ENCODE measurements around the gene VEZT. TPM values are rescaled to one million over a fixed set of nuclear protein-coding genes. Genes with fewer than 3 reads are reported as not detected.

VEZT gene
- polyA plus RNA-seq, 3 donors: 14.6 to 20.6 (median 16.7) TPM

- no peaks in the 10 kb centered on the region for H3K36me3 Mint-ChIP-seq
- Histone ChIP-seq H4K20me1 (ENCODE audit: insufficient read depth, low read length) (no peaks in the 10 kb centered on the region), H3K9ac (ENCODE audit: insufficient read depth, low read length, poor library complexity, severe bottlenecking) (no peak overlapping the region), H3K27me3 (ENCODE audit: control insufficient read depth in 2 of 2, insufficient read depth in 2 of 2, low read length in 2 of 2) (no peaks in the 10 kb centered on the region), H3K79me2 (ENCODE audit: insufficient read depth, low read length) (no peaks in the 10 kb centered on the region), H3K36me3 (replicated peaks in 1 of 2; ENCODE audit: control insufficient read depth in 1 of 2, insufficient read depth in 2 of 2, low read length in 2 of 2) (no peaks in the 10 kb centered on the region), H3K4me3 (replicated peaks in 1 of 3; ENCODE audit: low read depth in 2 of 3, low read length in 3 of 3) (no peak overlapping the region), H3K9me3 (replicated peaks in 1 of 2; ENCODE audit: control insufficient read depth in 1 of 2, insufficient read depth in 1 of 2, low read length in 2 of 2) (no peaks in the 10 kb centered on the region), H3K4me2 (replicated peaks; ENCODE audit: extremely low read depth, low read length, poor library complexity, severe bottlenecking) (no peak overlapping the region), H2AFZ (ENCODE audit: insufficient read depth, low read depth, low read length, poor library complexity, severe bottlenecking) (no peak overlapping the region), H3K4me1 (ENCODE audit: control insufficient read depth in 1 of 2, insufficient read depth in 2 of 2, low read length in 2 of 2) (no peaks in the 10 kb centered on the region), H3K27ac (ENCODE audit: low read depth in 1 of 2, low read length in 2 of 2) (no peak overlapping the region)
- H3K4me1 Mint-ChIP-seq: no peaks in the 10 kb centered on the region
- intact Hi-C loops (cut with micrococcal nuclease): no loop called here
- no peak overlapping the region for H3K4me3 Mint-ChIP-seq
- no peak overlapping the region for H3K27ac Mint-ChIP-seq
- H3K9me3 Mint-ChIP-seq: peaks cover 0 to 9% (median 1%) of the 10 kb centered on the region in 7 donors
- H3K27me3 Mint-ChIP-seq (ENCODE audit: low read depth in 3 of 3): peaks cover 3 to 9% (median 3%) of the 10 kb centered on the region in 3 donors
- no CpG with 5 or more reads among the region's 1 CpG for WGBS (ENCODE audit: insufficient coverage)
- no peak for TF ChIP-seq CTCF (IDR thresholded peaks at IDR 0.05)
- no peak for DNase-seq
Observed at GRCh38 chr12:95342008-95342407, 124.4 kb downstream of the VEZT start.

- Histone ChIP-seq H3K27me3 (ENCODE audit: control insufficient read depth in 2 of 2, insufficient read depth in 2 of 2, low read length in 2 of 2) (no peaks in the 10 kb centered on the region), H2AFZ (ENCODE audit: insufficient read depth, low read depth, low read length, poor library complexity, severe bottlenecking) (no peak overlapping the region), H3K4me1 (ENCODE audit: control insufficient read depth in 1 of 2, insufficient read depth in 2 of 2, low read length in 2 of 2) (no peaks in the 10 kb centered on the region), H3K9me3 (replicated peaks in 1 of 2; ENCODE audit: control insufficient read depth in 1 of 2, insufficient read depth in 1 of 2, low read length in 2 of 2) (no peaks in the 10 kb centered on the region), H4K20me1 (ENCODE audit: insufficient read depth, low read length) (no peaks in the 10 kb centered on the region), H3K4me2 (replicated peaks; ENCODE audit: extremely low read depth, low read length, poor library complexity, severe bottlenecking) (no peak overlapping the region), H3K4me3 (replicated peaks in 1 of 3; ENCODE audit: low read depth in 2 of 3, low read length in 3 of 3) (no peak overlapping the region), H3K27ac (ENCODE audit: low read depth in 1 of 2, low read length in 2 of 2) (no peak overlapping the region), H3K36me3 (replicated peaks in 1 of 2; ENCODE audit: control insufficient read depth in 1 of 2, insufficient read depth in 2 of 2, low read length in 2 of 2) (no peaks in the 10 kb centered on the region), H3K9ac (ENCODE audit: insufficient read depth, low read length, poor library complexity, severe bottlenecking) (no peak overlapping the region), H3K79me2 (ENCODE audit: insufficient read depth, low read length) (no peaks in the 10 kb centered on the region)
- TF ChIP-seq CTCF (IDR thresholded peaks at IDR 0.05): no peak
- Mint-ChIP-seq H3K36me3 (no peaks in the 10 kb centered on the region), H3K27ac (no peak overlapping the region), H3K4me3 (no peak overlapping the region), H3K4me1 (no peaks in the 10 kb centered on the region), H3K9me3 (peaks cover 0 to 8% (median 1%) of the 10 kb centered on the region in 7 donors), H3K27me3 (ENCODE audit: low read depth in 3 of 3) (peaks cover 0 to 4% (median 3%) of the 10 kb centered on the region in 3 donors)
- WGBS (ENCODE audit: insufficient coverage): 90% methylated on average over 4 of the region's 6 CpGs
- intact Hi-C loops (cut with micrococcal nuclease): no loop called here
- no peak for DNase-seq
Observed at GRCh38 chr12:95343461-95344230, 126.0 kb downstream of the VEZT start.

All from CD14-positive monocyte (primary cell).